ENCODE measurements around the gene GNG2.

- TF ChIP-seq PKNOX1 (IDR thresholded peaks at IDR 0.05): no peak
- no peak for TF ChIP-seq MYC (IDR thresholded peaks at IDR 0.05; ENCODE audit: low read depth, low read length)
- no peak for TF ChIP-seq MYC (CRISPR knock-in tag; IDR thresholded peaks at IDR 0.05; ENCODE audit: borderline replicate concordance, low read depth)
- no peak for TF ChIP-seq MXD1 (CRISPR knock-in tag; IDR thresholded peaks at IDR 0.05; ENCODE audit: borderline replicate concordance, poor library complexity, severe bottlenecking)
- no peak for TF ChIP-seq SETDB1 (IDR thresholded peaks at IDR 0.05; ENCODE audit: low read length)
- peak; percentile 50 to 68 (median 65) for TF ChIP-seq CTCF (IDR thresholded peaks at IDR 0.05 in 2 of 3, conservative IDR thresholded peaks at IDR 0.05 in 1 of 3; ENCODE audit: insufficient read depth in 2 of 3, low read depth in 1 of 3, low read length in 3 of 3)
- TF ChIP-seq ZNF274 (IDR thresholded peaks at IDR 0.05; ENCODE audit: borderline replicate concordance, low read depth, low read length): no peak
- no peak for TF ChIP-seq L3MBTL2 (IDR thresholded peaks at IDR 0.05)
- TF ChIP-seq RAD21 (CRISPR knock-in tag; conservative IDR thresholded peaks at IDR 0.05 in 1 of 2, IDR thresholded peaks at IDR 0.05 in 1 of 2): peak in 1 of 2 experiments; percentile 25; a peak in 2 of 4 replicates
- no peak for TF ChIP-seq RUNX1 (IDR thresholded peaks at IDR 0.05; ENCODE audit: low read depth)
- TF ChIP-seq NFYB (IDR thresholded peaks at IDR 0.05; ENCODE audit: extremely low read depth, insufficient read length): no peak
- no peak for TF ChIP-seq ZBTB11 (CRISPR knock-in tag; IDR thresholded peaks at IDR 0.05)
- TF ChIP-seq EP300 (IDR thresholded peaks at IDR 0.05; ENCODE audit: low read length): no peak
Observed at GRCh38 chr14:52015411-52016030, 155.1 kb downstream of the GNG2 start.
